Activated CD8-positive, alpha-beta T cell treated with anti-CD3 and anti-CD28 coated beads, Interleukin-2, amount 10 ng/mL, durations not matched to agents 7 days and 5 days (primary cell): ENCODE data around the gene TELO2. TPM values are rescaled to one million over a fixed set of nuclear protein-coding genes. Genes with fewer than 3 reads are reported as not detected.

Experiments used
- ATAC-seq: fragments of 150-1000 bp; cut with Tn5 transposase; one replicate; pipeline ENCODE4 v1.10.0; 2021; ENCODE audit warnings: moderate library complexity
- CTCF ChIA-PET: fragments of 350-600 bp; sonication (Branson Sonifier 250); formaldehyde crosslinking; loops from one replicate; lab custom pipeline; 2021; ENCODE audit warnings: antibody characterized with exemption; lab: Charles Lee
- POLR2A ChIA-PET: fragments of 350-600 bp; sonication (Branson Sonifier 250); formaldehyde crosslinking; loops from one replicate; lab custom pipeline; 2021; ENCODE audit warnings: antibody characterized with exemption; lab: Charles Lee
- DNase-seq: peaks from one replicate; pipeline ENCODE4 v3.0.0-alpha.2; 2020
- H3K27ac Mint-ChIP-seq: one replicate; pipeline ENCODE4 v1.8.0; 2021; ENCODE audit warnings: mild to moderate bottlenecking, mixed read lengths
- H3K27me3 Mint-ChIP-seq: one replicate; pipeline ENCODE4 v1.8.0; 2021; ENCODE audit warnings: low read depth, mixed read lengths
- H3K36me3 Mint-ChIP-seq: one replicate; pipeline ENCODE4 v1.8.0; 2021; ENCODE audit warnings: low read depth, mixed read lengths
- H3K4me1 Mint-ChIP-seq: one replicate; pipeline ENCODE4 v1.8.0; 2021; ENCODE audit warnings: low read depth, mixed read lengths
- H3K4me3 Mint-ChIP-seq: one replicate; pipeline ENCODE4 v1.8.0; 2021; ENCODE audit warnings: mild to moderate bottlenecking, mixed read lengths
- H3K9me3 Mint-ChIP-seq: one replicate; pipeline ENCODE4 v1.8.0; 2022; ENCODE audit warnings: mixed read lengths; ENCODE audit not compliant: insufficient read depth
- total RNA-seq, 2 experiments: library from RNA; stranded (reverse); gene quantifications; one replicate each; pipeline ENCODE4 v1.2.3, GENCODE V29; 2021

TELO2 gene
- total RNA-seq, 2 experiments from 2014 or later: 70.1 to 73.3 TPM

DNA sequence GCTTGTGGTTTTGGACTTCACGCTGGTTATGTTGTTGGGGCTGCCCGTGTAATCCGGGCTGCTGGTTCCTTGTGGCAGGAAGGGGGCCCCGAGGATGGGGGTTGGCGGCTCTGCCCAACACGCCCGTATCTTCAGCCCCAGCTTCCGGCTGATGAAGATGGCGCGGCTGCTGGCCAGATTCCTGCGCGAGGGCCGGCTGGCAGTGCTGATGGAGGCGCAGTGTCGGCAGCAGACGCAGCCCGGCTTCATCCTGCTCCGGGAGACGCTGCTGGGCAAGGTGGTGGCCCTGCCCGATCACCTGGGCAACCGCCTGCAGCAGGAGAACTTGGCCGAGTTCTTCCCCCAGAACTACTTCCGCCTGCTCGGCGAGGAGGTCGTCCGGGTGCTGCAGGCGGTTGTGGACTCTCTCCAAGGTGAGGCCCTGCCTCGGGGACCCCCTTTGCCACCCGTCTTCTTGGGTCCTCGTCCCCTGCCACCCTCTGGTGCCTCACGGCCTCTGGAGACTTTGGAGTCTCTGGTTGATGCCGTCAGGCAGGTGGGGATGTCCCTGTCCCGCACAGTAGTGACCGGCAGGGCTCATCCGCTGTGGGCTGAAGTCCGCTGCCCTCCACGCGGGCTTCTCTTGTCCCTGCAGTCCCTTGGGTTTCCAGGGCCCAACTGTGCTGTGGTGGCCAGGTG lies 2.2 kb downstream of the TELO2 start:
- no peak for ATAC-seq
- Mint-ChIP-seq H3K27me3 (no peaks in the 10 kb centered on the region), H3K27ac (no peak overlapping the region), H3K36me3 (peaks cover 15% of the 10 kb centered on the region), H3K4me1 (peaks cover 24% of the 10 kb centered on the region), H3K9me3 (no peaks in the 10 kb centered on the region), H3K4me3 (peak overlapping the region; percentile 22)
- POLR2A ChIA-PET: no interaction called here
- CTCF ChIA-PET: no interaction called here
- DNase-seq: no peak

DNA sequence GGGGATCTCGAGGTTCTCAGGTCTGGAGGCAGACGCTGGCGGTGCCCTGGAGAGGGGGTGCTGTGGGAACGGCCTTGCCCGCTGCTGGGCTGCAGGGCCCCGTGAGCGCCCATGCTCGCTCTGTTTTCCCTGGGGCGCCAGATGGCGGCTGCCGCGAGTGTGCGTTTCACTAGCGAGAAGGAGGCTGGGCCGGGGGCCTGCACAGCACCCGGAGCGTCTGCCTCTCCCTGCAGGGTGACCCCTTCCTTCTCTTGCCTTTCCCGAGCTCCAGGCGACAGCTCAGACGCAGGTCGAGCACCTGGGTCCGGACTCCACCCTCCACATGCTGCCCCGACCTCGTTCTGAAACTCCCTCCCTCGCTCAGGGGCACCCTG lies 2.7 kb downstream of the TELO2 start:
- H3K4me3 Mint-ChIP-seq: no peak overlapping the region
- ATAC-seq: no peak

DNA sequence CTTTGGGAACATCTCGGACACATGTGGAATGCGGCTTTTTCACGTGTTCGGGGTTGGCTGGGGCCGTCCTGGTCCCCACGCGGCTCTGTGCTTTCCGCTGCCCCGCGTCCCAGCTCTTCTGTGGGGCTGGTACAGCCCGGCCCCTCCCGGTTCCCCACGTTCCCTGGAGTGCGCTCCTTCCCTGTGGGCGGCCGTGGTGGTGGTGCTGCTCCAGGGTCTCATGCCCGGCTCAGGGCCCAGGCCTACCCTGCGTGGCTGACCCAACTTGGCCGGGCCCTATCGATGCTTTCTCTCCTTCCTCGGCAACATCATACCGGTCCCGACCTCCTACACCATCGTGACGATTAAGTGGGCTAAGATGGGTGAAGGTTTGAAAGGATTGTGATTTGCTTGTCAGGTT lies 3.3 kb downstream of the TELO2 start:
- H3K9me3 Mint-ChIP-seq: no peaks in the 10 kb centered on the region
- POLR2A ChIA-PET: no interaction called here
- H3K4me1 Mint-ChIP-seq: peaks cover 24% of the 10 kb centered on the region
- no peak for DNase-seq
- no peak overlapping the region for H3K4me3 Mint-ChIP-seq
- H3K36me3 Mint-ChIP-seq: peaks cover 17% of the 10 kb centered on the region
- CTCF ChIA-PET: no interaction called here
- H3K27me3 Mint-ChIP-seq: no peaks in the 10 kb centered on the region
- no peak overlapping the region for H3K27ac Mint-ChIP-seq
- ATAC-seq: no peak

More for the DNA sequence above, 2.7 kb downstream of the TELO2 start:
- Mint-ChIP-seq H3K27me3 (no peaks in the 10 kb centered on the region), H3K36me3 (peaks cover 15% of the 10 kb centered on the region), H3K4me1 (peaks cover 24% of the 10 kb centered on the region), H3K27ac (no peak overlapping the region), H3K9me3 (no peaks in the 10 kb centered on the region)
- no peak for DNase-seq
- CTCF ChIA-PET: no interaction called here
- POLR2A ChIA-PET: no interaction called here

DNA sequence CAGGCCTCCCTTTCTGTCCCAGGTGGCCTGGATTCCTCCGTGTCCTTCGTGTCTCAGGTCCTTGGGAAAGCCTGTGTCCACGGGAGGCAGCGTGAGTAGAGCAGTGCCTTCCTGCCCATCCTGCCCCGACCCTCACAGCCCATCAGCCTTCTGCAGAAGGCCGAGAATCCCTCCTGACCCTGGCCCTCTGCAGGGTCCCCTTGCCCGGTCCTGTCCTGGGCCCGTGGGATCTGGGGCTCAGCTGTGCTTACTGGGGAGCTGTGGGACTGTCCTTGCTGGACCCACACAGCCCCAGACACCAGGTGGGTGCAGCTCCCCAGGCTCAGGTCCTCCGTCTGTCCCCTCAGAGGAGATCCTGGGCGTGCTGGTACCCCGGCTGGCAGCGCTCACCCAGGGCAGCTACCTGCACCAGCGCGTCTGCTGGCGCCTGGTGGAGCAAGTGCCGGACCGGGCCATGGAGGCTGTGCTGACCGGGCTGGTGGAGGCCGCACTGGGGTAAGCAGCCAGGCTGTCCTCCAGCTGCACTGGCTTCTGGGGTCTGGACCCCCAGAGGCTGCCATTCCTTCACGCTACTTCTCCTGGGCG lies 3.9 kb downstream of the TELO2 start:
- H3K36me3 Mint-ChIP-seq: peaks cover 17% of the 10 kb centered on the region
- ATAC-seq (no peak), DNase-seq (no peak)
- H3K27me3 Mint-ChIP-seq: no peaks in the 10 kb centered on the region
- H3K9me3 Mint-ChIP-seq: no peaks in the 10 kb centered on the region
- ChIA-PET POLR2A (no interaction called here), CTCF (no interaction called here)
- H3K4me3 Mint-ChIP-seq: no peak overlapping the region
- H3K27ac Mint-ChIP-seq: no peak overlapping the region
- peaks cover 24% of the 10 kb centered on the region for H3K4me1 Mint-ChIP-seq

DNA sequence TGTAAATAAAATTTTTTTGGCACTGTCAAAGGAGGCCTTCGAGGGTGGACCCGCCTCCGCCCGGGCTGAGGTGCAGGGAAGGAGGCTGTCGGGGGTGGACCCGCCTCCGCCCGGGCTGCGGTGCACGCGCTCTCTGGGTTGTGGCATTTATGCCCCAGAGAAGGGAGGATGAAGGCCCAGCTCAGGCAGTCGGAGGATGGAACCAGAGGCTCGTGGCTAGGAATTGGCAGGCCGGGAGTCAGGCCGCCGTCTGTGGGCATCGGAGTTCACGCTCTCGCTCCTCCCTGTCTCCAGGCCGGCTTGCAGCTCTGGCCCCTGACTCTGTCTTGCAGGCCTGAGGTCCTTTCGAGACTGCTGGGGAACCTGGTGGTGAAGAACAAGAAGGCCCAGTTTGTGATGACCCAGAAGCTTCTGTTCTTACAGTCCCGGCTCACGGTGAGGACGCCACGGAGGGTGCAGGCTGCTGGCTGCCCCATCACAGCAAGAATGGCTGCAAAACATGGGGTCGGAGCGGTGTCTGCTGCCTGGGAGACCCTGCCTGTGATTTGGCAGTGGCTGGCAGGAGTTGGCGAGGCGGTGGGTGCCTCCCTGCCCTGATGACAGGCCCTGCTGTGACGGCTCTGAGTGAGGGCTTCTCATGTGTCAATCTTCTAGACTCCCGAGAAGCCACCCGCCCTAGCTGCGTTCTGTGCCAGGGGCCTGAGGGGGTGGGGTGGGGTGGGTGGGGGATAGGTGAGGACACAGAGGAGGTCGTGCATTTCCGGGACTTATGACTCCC lies 5.9 kb downstream of the TELO2 start:
- ChIA-PET CTCF (no interaction called here), POLR2A (no interaction called here)
- DNase-seq (no peak), ATAC-seq (no peak)
- no peaks in the 10 kb centered on the region for H3K9me3 Mint-ChIP-seq
- peaks cover 12% of the 10 kb centered on the region for H3K4me1 Mint-ChIP-seq
- no peak overlapping the region for H3K4me3 Mint-ChIP-seq
- no peak overlapping the region for H3K27ac Mint-ChIP-seq
- H3K36me3 Mint-ChIP-seq: peaks cover 25% of the 10 kb centered on the region
- H3K27me3 Mint-ChIP-seq: no peaks in the 10 kb centered on the region

DNA sequence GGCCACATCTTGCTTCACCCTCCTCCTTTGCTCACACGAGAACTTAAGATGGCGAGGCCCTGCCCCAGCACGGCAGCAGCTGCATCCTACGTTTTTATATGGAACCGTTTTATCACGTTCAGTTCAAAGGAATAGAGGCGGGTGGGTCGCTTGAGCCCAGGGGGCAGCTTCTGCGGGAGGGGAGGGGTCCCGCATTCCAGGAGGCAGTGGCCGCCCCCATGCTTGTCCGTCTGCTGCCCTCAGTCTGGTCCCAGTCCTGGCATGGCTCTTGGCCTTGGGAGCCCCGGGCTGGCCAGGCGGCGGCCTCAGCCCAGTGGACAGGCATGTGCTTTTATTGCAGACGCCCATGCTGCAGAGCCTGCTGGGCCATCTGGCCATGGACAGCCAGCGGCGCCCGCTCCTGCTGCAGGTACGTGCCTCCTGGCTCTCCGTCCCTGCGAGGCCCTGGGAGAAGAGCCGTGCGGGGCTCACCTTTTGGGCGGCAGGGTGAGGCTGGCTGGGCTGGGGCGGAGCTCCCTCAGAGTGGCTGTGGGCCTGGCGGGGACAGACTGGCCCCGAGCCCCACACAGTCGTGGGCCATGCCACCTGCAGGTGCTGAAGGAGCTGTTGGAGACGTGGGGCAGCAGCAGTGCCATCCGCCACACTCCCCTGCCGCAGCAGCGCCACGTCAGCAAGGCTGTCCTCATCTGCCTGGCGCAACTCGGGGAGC lies 6.8 kb downstream of the TELO2 start:
- peaks cover 23% of the 10 kb centered on the region for H3K36me3 Mint-ChIP-seq
- CTCF ChIA-PET: no interaction called here
- no peaks in the 10 kb centered on the region for H3K27me3 Mint-ChIP-seq
- POLR2A ChIA-PET: no interaction called here
- ATAC-seq (no peak), DNase-seq (no peak)
- no peaks in the 10 kb centered on the region for H3K9me3 Mint-ChIP-seq
- peaks cover 4% of the 10 kb centered on the region for H3K4me1 Mint-ChIP-seq
- no peak overlapping the region for H3K4me3 Mint-ChIP-seq
- H3K27ac Mint-ChIP-seq: no peak overlapping the region

DNA sequence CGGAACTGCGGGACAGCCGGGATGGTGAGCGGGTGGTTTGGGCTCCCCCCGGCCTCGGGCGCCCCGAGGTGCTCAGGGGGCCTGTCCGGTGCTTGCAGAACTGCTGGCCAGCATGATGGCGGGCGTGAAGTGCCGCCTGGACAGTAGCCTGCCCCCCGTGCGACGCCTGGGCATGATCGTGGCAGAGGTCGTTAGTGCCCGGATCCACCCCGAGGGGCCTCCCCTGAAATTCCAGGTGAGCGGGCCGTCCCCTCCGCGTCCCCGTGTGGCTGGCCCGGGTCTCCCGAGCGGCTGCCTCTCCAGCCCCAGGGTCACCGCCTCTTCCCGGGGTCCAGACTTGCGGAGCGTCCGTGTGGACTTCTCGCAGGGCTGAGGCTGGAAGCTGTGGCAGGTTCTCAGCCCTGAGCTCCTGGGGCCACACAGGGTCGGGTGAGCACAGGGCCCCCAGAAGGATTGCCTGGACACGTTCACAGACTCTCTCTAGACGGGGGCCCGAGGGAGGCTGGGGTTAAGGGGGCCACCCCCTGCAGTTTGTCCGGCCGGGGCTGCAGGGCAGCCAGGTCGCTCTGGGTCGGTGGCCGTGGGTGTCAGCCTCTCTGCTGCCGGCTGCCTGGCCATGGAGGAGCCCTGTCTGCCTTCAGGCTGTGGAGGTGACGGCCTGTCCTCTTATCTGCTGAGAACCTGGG lies 7.4 kb downstream of the TELO2 start:
- POLR2A ChIA-PET: no interaction called here

DNA sequence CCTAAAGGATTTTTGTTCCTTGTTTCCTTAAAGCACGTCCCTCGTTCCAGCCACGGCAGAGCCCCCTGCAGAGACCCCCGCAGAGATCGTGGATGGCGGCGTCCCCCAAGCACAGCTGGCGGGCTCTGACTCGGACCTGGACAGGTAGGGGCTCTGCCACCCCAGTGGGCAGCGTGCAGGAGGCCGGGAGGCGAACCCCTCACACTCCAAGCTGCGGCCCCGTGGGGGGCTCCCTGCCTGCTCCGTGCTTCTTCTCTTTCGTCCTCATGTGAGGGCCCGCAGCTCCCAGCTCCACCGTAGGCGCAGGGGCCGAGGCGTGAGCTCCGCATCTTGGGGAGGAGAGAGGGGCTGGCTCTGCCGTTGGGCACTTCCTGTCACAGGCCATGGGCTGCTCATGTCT lies 8.5 kb downstream of the TELO2 start:
- no peak for DNase-seq
- H3K27me3 Mint-ChIP-seq: no peaks in the 10 kb centered on the region
- no peak overlapping the region for H3K27ac Mint-ChIP-seq
- peaks cover 23% of the 10 kb centered on the region for H3K36me3 Mint-ChIP-seq
- ChIA-PET CTCF (no interaction called here), POLR2A (interaction anchor here (0.7 kb wide), 1 partner anchor 11 kb away, joined by 3 read pairs; no protein-coding TSS in a partner anchor)
- H3K9me3 Mint-ChIP-seq: no peaks in the 10 kb centered on the region
- ATAC-seq: no peak
- no peak overlapping the region for H3K4me3 Mint-ChIP-seq
- no peaks in the 10 kb centered on the region for H3K4me1 Mint-ChIP-seq

More for the DNA sequence above, 7.4 kb downstream of the TELO2 start:
- ATAC-seq (no peak), DNase-seq (no peak)
- H3K9me3 Mint-ChIP-seq: no peaks in the 10 kb centered on the region
- no peak overlapping the region for H3K27ac Mint-ChIP-seq
- H3K36me3 Mint-ChIP-seq: peaks cover 23% of the 10 kb centered on the region
- CTCF ChIA-PET: no interaction called here
- H3K27me3 Mint-ChIP-seq: no peaks in the 10 kb centered on the region
- no peak overlapping the region for H3K4me3 Mint-ChIP-seq
- no peaks in the 10 kb centered on the region for H3K4me1 Mint-ChIP-seq

DNA sequence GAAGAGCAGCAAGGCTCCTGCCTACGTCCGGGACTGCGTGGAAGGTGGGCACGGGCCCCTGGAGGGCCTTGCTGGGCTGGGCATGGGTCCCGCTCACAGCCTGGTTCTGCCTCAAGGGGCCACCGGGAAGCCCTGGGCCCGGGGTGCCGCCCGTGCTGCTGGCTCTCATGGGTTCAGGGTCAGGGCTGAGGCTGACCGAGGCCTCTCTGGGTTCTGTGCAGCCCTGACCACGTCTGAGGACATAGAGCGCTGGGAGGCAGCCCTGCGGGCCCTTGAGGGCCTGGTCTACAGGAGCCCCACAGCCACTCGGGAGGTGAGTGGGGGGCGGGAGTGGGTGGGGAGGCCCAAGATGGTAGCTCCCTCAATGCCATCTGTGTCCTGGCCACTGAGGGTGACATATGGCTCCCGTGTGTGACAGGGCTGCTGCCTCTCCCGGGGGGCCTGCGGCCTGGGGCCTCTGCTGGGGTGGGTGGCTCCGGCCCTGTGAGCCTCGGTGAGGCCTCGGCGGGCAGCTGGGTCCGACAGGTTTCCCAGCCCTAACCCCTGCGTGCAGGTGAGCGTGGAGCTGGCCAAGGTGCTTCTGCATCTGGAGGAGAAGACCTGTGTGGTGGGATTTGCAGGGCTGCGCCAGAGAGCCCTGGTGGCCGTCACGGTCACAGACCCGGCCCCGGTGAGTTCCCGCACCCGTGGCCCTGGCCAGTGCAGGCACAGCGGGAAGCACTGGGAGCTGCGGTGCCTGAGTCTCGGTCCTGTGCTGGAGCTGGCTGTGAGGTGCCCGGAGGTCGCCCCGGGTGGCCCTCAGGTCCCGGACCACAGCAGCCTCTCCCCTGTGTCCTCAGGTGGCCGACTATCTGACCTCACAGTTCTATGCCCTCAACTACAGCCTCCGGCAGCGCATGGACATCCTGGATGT lies 9.2 kb downstream of the TELO2 start:
- no peak overlapping the region for H3K27ac Mint-ChIP-seq
- H3K27me3 Mint-ChIP-seq: no peaks in the 10 kb centered on the region
- no peaks in the 10 kb centered on the region for H3K9me3 Mint-ChIP-seq
- no peak for DNase-seq
- ATAC-seq: no peak
- ChIA-PET CTCF (no interaction called here), POLR2A (interaction anchor here (0.7 kb wide), 1 partner anchor 10 kb away, joined by 3 read pairs; no protein-coding TSS in a partner anchor)
- H3K4me3 Mint-ChIP-seq: no peak overlapping the region
- peaks cover 20% of the 10 kb centered on the region for H3K36me3 Mint-ChIP-seq
- no peaks in the 10 kb centered on the region for H3K4me1 Mint-ChIP-seq

DNA sequence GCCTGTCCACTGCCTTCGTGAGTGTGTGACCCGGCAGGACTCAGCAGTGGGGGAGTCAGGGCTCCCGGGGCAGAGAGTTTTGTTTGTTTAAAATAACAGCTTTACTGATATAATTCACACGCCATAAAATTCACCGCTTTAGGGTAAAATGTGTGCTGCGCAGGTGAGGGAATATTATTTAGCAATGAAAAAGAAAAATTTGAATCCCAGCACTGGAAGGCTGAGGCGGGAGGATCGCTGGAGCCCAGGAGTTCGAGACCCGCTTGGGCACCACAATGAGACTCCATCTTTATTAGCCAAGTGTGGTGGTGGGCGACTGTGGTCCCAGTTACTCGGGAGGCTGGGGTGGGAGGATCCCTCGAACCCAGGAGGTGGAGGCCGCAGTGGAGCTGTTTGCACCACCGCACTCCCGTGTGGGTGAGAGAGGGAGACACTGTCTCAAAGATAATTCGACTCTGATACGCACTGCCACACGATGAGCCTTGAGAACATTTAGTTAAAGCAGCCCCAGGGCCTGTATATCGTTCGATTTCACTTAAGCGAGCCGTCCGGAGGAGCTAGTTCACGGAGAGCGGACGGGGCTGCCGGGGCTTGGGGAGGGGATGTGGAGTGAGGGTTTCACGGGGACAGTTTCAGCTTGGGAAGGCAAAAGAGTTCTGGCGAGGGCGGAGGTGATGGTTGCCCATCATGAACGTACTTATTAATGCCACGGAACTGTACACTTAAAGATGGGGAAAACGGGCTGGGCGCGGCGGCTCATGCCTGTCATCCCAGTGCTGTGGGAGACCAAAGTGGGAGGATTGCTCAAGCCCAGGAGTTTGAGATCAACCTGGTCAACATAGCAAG lies 10.2 kb downstream of the TELO2 start:
- Mint-ChIP-seq H3K36me3 (peaks cover 18% of the 10 kb centered on the region), H3K27ac (no peak overlapping the region), H3K4me3 (no peak overlapping the region), H3K4me1 (no peaks in the 10 kb centered on the region), H3K9me3 (no peaks in the 10 kb centered on the region), H3K27me3 (no peaks in the 10 kb centered on the region)
- ChIA-PET CTCF (no interaction called here), POLR2A (no interaction called here)
- DNase-seq (no peak), ATAC-seq (no peak)
